Fibroblast of lung (primary cell): ENCODE measurements around the gene PLD5. TPM values are rescaled to one million over a fixed set of nuclear protein-coding genes. Genes with fewer than 3 reads are reported as not detected.

Experiments used
- DNase-seq, 2 donors: peaks; one replicate each; pipeline versions ENCODE4 v3.0.0 to v3.0.0-alpha.2; 2010; ENCODE audit warnings: low read depth in 2 of 2
- H2AFZ ChIP-seq: 2 replicates; pipeline ENCODE4 v1.5.1; 2012; ENCODE audit warnings: low read length, control low read depth, inconsistent platforms
- H3K27ac ChIP-seq: 2 replicates; pipeline ENCODE4 v1.5.1; 2011; ENCODE audit warnings: low read length, control low read depth; ENCODE audit not compliant: insufficient read depth
- H3K27me3 ChIP-seq: 2 replicates; pipeline ENCODE4 v1.5.1; 2011; ENCODE audit warnings: mild to moderate bottlenecking, low read length; ENCODE audit not compliant: control insufficient read depth, insufficient read depth
- H3K36me3 ChIP-seq: 2 replicates; pipeline ENCODE4 v1.5.1; 2011; ENCODE audit warnings: low read length; ENCODE audit not compliant: control insufficient read depth, insufficient read depth
- H3K4me1 ChIP-seq: 2 replicates; pipeline ENCODE4 v1.5.1; 2011; ENCODE audit warnings: low read length; ENCODE audit not compliant: control insufficient read depth, insufficient read depth; ENCODE audit errors: extremely low read depth
- H3K4me2 ChIP-seq: 2 replicates; pipeline ENCODE4 v1.5.1; 2011; ENCODE audit warnings: low read length, control low read depth; ENCODE audit not compliant: insufficient read depth; ENCODE audit errors: extremely low read depth
- H3K4me3 ChIP-seq, 4 experiments: fragments of 200-600 bp in 1 of 4; sonication (generic) in 1 of 4; replicated peaks in 1 of 4; 2 replicates each; pipeline ENCODE4 v1.5.1; 2011 to 2016; ENCODE audit warnings: low read length in 4 of 4, low read depth in 3 of 4, mild to moderate bottlenecking in 3 of 4, control low read depth in 2 of 4, inconsistent platforms in 1 of 4, mixed read lengths in 1 of 4; ENCODE audit not compliant: insufficient read depth in 1 of 4; ENCODE audit errors: control extremely low read depth in 1 of 4
- H3K79me2 ChIP-seq: 2 replicates; pipeline ENCODE4 v1.5.1; 2012; ENCODE audit warnings: mild to moderate bottlenecking, low read length, inconsistent platforms; ENCODE audit not compliant: control insufficient read depth, insufficient read depth
- H3K9ac ChIP-seq: 2 replicates; pipeline ENCODE4 v1.5.1; 2011; ENCODE audit warnings: mild to moderate bottlenecking, low read length, control low read depth; ENCODE audit not compliant: insufficient read depth
- H3K9me3 ChIP-seq: 2 replicates; pipeline ENCODE4 v1.5.1; 2012; ENCODE audit warnings: low read depth, low read length; ENCODE audit not compliant: control insufficient read depth, insufficient read depth
- H4K20me1 ChIP-seq: 2 replicates; pipeline ENCODE4 v1.5.1; 2011; ENCODE audit warnings: low read length; ENCODE audit not compliant: control insufficient read depth, insufficient read depth; ENCODE audit errors: extremely low read depth
- CTCF ChIP-seq, 2 donors: IDR thresholded peaks in 1 of 2; conservative IDR thresholded peaks in 1 of 2; 1 replicate in 1 of 2; 2 replicates in 1 of 2; pipeline ENCODE4 v1.5.1; 2011 to 2012; ENCODE audit warnings: low read length in 2 of 2, control low read depth in 1 of 2, inconsistent platforms in 1 of 2, low read depth in 1 of 2, mild to moderate bottlenecking in 1 of 2
- EZH2 ChIP-seq: IDR thresholded peaks from 2 replicates; pipeline ENCODE4 v1.5.1; 2012; ENCODE audit warnings: low read length, control low read depth, mild to moderate bottlenecking; ENCODE audit errors: missing control alignments
- polyA plus RNA-seq, 2 donors: library from polyadenylated mRNA; depleted of rRNA in 1 of 2; stranded (reverse) in 1 of 2; unstranded in 1 of 2; fragments of >200 nt; gene quantifications; 2 replicates each; pipeline ENCODE4 v1.2.1, GENCODE V29; 2011 to 2012; ENCODE audit warnings: missing spikeins in 1 of 2
- total RNA-seq: library from RNA; depleted of rRNA; stranded (reverse); fragments of >200 nt; gene quantifications from 2 replicates; pipeline ENCODE4 v1.2.1, GENCODE V29; 2014

PLD5 gene
- total and polyA plus RNA-seq, 2 donors (not counting 1 experiment from before 2014, with no cell fraction given), result under 0.01 to 0.02 TPM

- Histone ChIP-seq H3K27ac (no peak overlapping the region), H3K9me3 (no peaks in the 10 kb centered on the region), H2AFZ (no peak overlapping the region), H3K4me1 (no peaks in the 10 kb centered on the region), H3K27me3 (no peaks in the 10 kb centered on the region), H3K79me2 (no peaks in the 10 kb centered on the region), H4K20me1 (no peaks in the 10 kb centered on the region), H3K9ac (no peak overlapping the region), H3K36me3 (no peaks in the 10 kb centered on the region), H3K4me3 (no peak overlapping the region), H3K4me2 (no peak overlapping the region)
- TF ChIP-seq CTCF (conservative IDR thresholded peaks at IDR 0.05 in 1 of 2, IDR thresholded peaks at IDR 0.05 in 1 of 2; ENCODE audit: low read depth in 1 of 2, low read length in 2 of 2), result no peak
- no peak for TF ChIP-seq EZH2
- no peak for DNase-seq
Observed at GRCh38 chr1:242534753-242535152, 10.3 kb upstream of the PLD5 start.

- H3K27me3 ChIP-seq, result no peaks in the 10 kb centered on the region
- H3K36me3 ChIP-seq, result no peaks in the 10 kb centered on the region
- no peak overlapping the region for H3K4me2 ChIP-seq
- H3K4me3 ChIP-seq, result no peak overlapping the region
- no peak overlapping the region for H2AFZ ChIP-seq
- H3K27ac ChIP-seq, result no peak overlapping the region
- TF ChIP-seq CTCF (conservative IDR thresholded peaks at IDR 0.05 in 1 of 2, IDR thresholded peaks at IDR 0.05 in 1 of 2; ENCODE audit: low read depth in 1 of 2, low read length in 2 of 2), result no peak
- TF ChIP-seq EZH2, result no peak
- H3K9me3 ChIP-seq, result no peaks in the 10 kb centered on the region
- H4K20me1 ChIP-seq, result no peaks in the 10 kb centered on the region
- H3K4me1 ChIP-seq, result no peaks in the 10 kb centered on the region
- no peak overlapping the region for H3K9ac ChIP-seq
- no peak for DNase-seq
- no peaks in the 10 kb centered on the region for H3K79me2 ChIP-seq
Observed at GRCh38 chr1:242530761-242531160, 6.3 kb upstream of the PLD5 start.

GRCh38 chr1:242525769-242526168, 1.3 kb upstream of the PLD5 start:
- Histone ChIP-seq H2AFZ (no peak overlapping the region), H3K4me3 (no peak overlapping the region), H3K27me3 (peaks cover 21% of the 10 kb centered on the region), H3K79me2 (no peaks in the 10 kb centered on the region), H3K9ac (no peak overlapping the region), H3K27ac (no peak overlapping the region), H3K4me1 (no peaks in the 10 kb centered on the region), H3K36me3 (no peaks in the 10 kb centered on the region), H3K4me2 (no peak overlapping the region), H4K20me1 (no peaks in the 10 kb centered on the region), H3K9me3 (no peaks in the 10 kb centered on the region)
- TF ChIP-seq EZH2 (no peak), CTCF (conservative IDR thresholded peaks at IDR 0.05 in 1 of 2, IDR thresholded peaks at IDR 0.05 in 1 of 2; ENCODE audit: low read depth in 1 of 2, low read length in 2 of 2) (no peak)
- no peak for DNase-seq
